HEK293 (cell line): ENCODE measurements around the gene F5.

Source experiments
- CTCF ChIA-PET: fragments of 350-600 bp; formaldehyde crosslinking; extraction: SDS; loops from one replicate; lab custom pipeline; 2021; ENCODE audit warnings: antibody characterized with exemption; lab: Yijun Ruan, JAX
- POLR2A ChIA-PET: fragments of 300-600 bp; formaldehyde crosslinking; extraction: SDS; loops from one replicate; lab custom pipeline; 2020; ENCODE audit warnings: antibody characterized with exemption, inconsistent platforms; lab: Yijun Ruan, JAX
- H3K27ac ChIP-seq: fragments of 200-500 bp; sonication (Bioruptor generic); 2 replicates; pipeline ENCODE4 v1.5.1; 2014; ENCODE audit warnings: low read depth, low read length, control low read depth, inconsistent platforms; ENCODE audit errors: extremely low read depth
- H3K36me3 ChIP-seq, 2 experiments: fragments of 200-500 bp in 1 of 2; sonication (Bioruptor generic) in 1 of 2; 1 replicate in 1 of 2; 2 replicates in 1 of 2; pipeline ENCODE4 v1.5.1; 2014 to 2017; ENCODE audit warnings: inconsistent platforms in 2 of 2, low read length in 2 of 2; ENCODE audit not compliant: control insufficient read depth in 2 of 2, insufficient read depth in 1 of 2
- H3K4me1 ChIP-seq: fragments of 200-500 bp; sonication (Bioruptor generic); 2 replicates; pipeline ENCODE4 v1.5.1; 2014; ENCODE audit warnings: mild to moderate bottlenecking, low read length, inconsistent platforms; ENCODE audit not compliant: control insufficient read depth, insufficient read depth
- H3K4me3 ChIP-seq: 2 replicates; pipeline ENCODE4 v1.5.1; 2011; ENCODE audit warnings: low read depth, mild to moderate bottlenecking, control low read depth, low read length, moderate library complexity
- H3K9me3 ChIP-seq: fragments of 200-500 bp; sonication (Bioruptor generic); 2 replicates; pipeline ENCODE4 v1.5.1; 2014; ENCODE audit warnings: low read depth, low read length, inconsistent platforms; ENCODE audit not compliant: control insufficient read depth, insufficient read depth
- AEBP2 ChIP-seq: fragments of 450-650 bp; formaldehyde crosslinking; IDR thresholded peaks from 2 replicates; pipeline ENCODE4 v1.5.1; 2016; ENCODE audit warnings: missing biosample characterization, missing genetic modification characterization, borderline replicate concordance
- GLIS2 ChIP-seq: fragments of 450-650 bp; formaldehyde crosslinking; IDR thresholded peaks from 2 replicates; pipeline ENCODE4 v1.5.1; 2016; ENCODE audit warnings: missing biosample characterization, missing genetic modification characterization
- MZF1 ChIP-seq: fragments of 450-650 bp; formaldehyde crosslinking; IDR thresholded peaks from 2 replicates; pipeline ENCODE4 v1.5.1; 2017; ENCODE audit warnings: missing biosample characterization, missing genetic modification characterization, borderline replicate concordance
- PRDM10 ChIP-seq: fragments of 450-650 bp; formaldehyde crosslinking; IDR thresholded peaks from 2 replicates; pipeline ENCODE4 v1.5.1; 2016; ENCODE audit warnings: missing biosample characterization, missing genetic modification characterization
- SCRT1 ChIP-seq: fragments of 450-650 bp; formaldehyde crosslinking; IDR thresholded peaks from 2 replicates; pipeline ENCODE4 v1.5.1; 2016; ENCODE audit warnings: missing biosample characterization, missing genetic modification characterization, borderline replicate concordance
- YY2 ChIP-seq: fragments of 450-650 bp; formaldehyde crosslinking; IDR thresholded peaks from 2 replicates; pipeline ENCODE4 v1.5.1; 2016; ENCODE audit warnings: missing biosample characterization, missing genetic modification characterization
- ZBTB20 ChIP-seq: fragments of 450-650 bp; formaldehyde crosslinking; IDR thresholded peaks from 2 replicates; pipeline ENCODE4 v1.5.1; 2016; ENCODE audit warnings: missing biosample characterization, missing genetic modification characterization
- ZBTB44 ChIP-seq: fragments of 450-650 bp; IDR thresholded peaks from 2 replicates; pipeline ENCODE4 v1.5.1; 2018; ENCODE audit warnings: missing biosample characterization, mild to moderate bottlenecking, missing genetic modification characterization
- ZFHX2 ChIP-seq: fragments of 450-650 bp; formaldehyde crosslinking; conservative IDR thresholded peaks from 2 replicates; pipeline ENCODE4 v1.5.1; 2016; ENCODE audit warnings: missing biosample characterization, missing genetic modification characterization
- ZNF114 ChIP-seq: fragments of 450-650 bp; formaldehyde crosslinking; IDR thresholded peaks from 2 replicates; pipeline ENCODE4 v1.5.0; 2017; ENCODE audit warnings: missing biosample characterization, missing genetic modification characterization
- ZNF157 ChIP-seq: fragments of 450-650 bp; formaldehyde crosslinking; IDR thresholded peaks from 2 replicates; pipeline ENCODE4 v1.5.1; 2016; ENCODE audit warnings: missing biosample characterization, missing genetic modification characterization
- ZNF175 ChIP-seq: fragments of 450-650 bp; formaldehyde crosslinking; IDR thresholded peaks from 2 replicates; pipeline ENCODE4 v1.5.1; 2016; ENCODE audit warnings: missing biosample characterization, missing genetic modification characterization
- ZNF2 ChIP-seq: fragments of 450-650 bp; formaldehyde crosslinking; IDR thresholded peaks from 2 replicates; pipeline ENCODE4 v1.5.1; 2016; ENCODE audit warnings: missing biosample characterization, missing genetic modification characterization
- ZNF211 ChIP-seq: fragments of 450-650 bp; formaldehyde crosslinking; IDR thresholded peaks from 2 replicates; pipeline ENCODE4 v1.5.1; 2016; ENCODE audit warnings: low read depth, missing biosample characterization, missing genetic modification characterization
- ZNF239 ChIP-seq: fragments of 450-650 bp; formaldehyde crosslinking; IDR thresholded peaks from 2 replicates; pipeline ENCODE4 v1.5.1; 2016; ENCODE audit warnings: missing biosample characterization, missing genetic modification characterization
- ZNF24 ChIP-seq: fragments of 450-650 bp; formaldehyde crosslinking; IDR thresholded peaks from 2 replicates; pipeline ENCODE4 v1.5.1; 2016; ENCODE audit warnings: missing biosample characterization, missing genetic modification characterization
- ZNF398 ChIP-seq: fragments of 450-650 bp; formaldehyde crosslinking; IDR thresholded peaks from 2 replicates; pipeline ENCODE4 v1.5.1; 2017; ENCODE audit warnings: missing biosample characterization, missing genetic modification characterization
- ZNF521 ChIP-seq: fragments of 450-650 bp; formaldehyde crosslinking; IDR thresholded peaks from 2 replicates; pipeline ENCODE4 v1.5.1; 2017; ENCODE audit warnings: missing biosample characterization, mild to moderate bottlenecking, missing genetic modification characterization
- ZNF580 ChIP-seq: fragments of 450-650 bp; formaldehyde crosslinking; IDR thresholded peaks from 2 replicates; pipeline ENCODE4 v1.5.1; 2016; ENCODE audit warnings: missing biosample characterization, missing genetic modification characterization
- ZNF596 ChIP-seq: fragments of 450-650 bp; IDR thresholded peaks from 2 replicates; pipeline ENCODE4 v1.5.0; 2018; ENCODE audit warnings: missing biosample characterization, mild to moderate bottlenecking, missing genetic modification characterization, moderate library complexity
- ZXDB ChIP-seq: fragments of 450-650 bp; formaldehyde crosslinking; IDR thresholded peaks from 2 replicates; pipeline ENCODE4 v1.5.1; 2016; ENCODE audit warnings: missing biosample characterization, missing genetic modification characterization

F5 gene

GRCh38 chr1:169493251-169493650 is 93.0 kb downstream of the F5 start:
- Histone ChIP-seq H3K4me3 (no peak overlapping the region), H3K36me3 (no peaks in the 10 kb centered on the region)
- no peak for TF ChIP-seq ZFHX2
- TF ChIP-seq ZNF114 (tag by site-specific recombination): no peak
- no peak for TF ChIP-seq YY2 (tag by site-specific recombination)
- TF ChIP-seq ZBTB20 (tag by site-specific recombination): no peak
- TF ChIP-seq ZNF239: no peak
- TF ChIP-seq ZNF398 (tag by site-specific recombination): no peak
- no peak for TF ChIP-seq MZF1 (tag by site-specific recombination)
- TF ChIP-seq ZNF157: no peak
- no peak for TF ChIP-seq ZXDB (tag by site-specific recombination)
- TF ChIP-seq GLIS2 (tag by site-specific recombination): no peak
- TF ChIP-seq ZNF175: no peak
- no peak for TF ChIP-seq ZNF580 (tag by site-specific recombination)
- TF ChIP-seq ZNF596: no peak
- TF ChIP-seq SCRT1: no peak
- no peak for TF ChIP-seq ZNF211
- TF ChIP-seq ZNF24: no peak
- no peak for TF ChIP-seq ZNF521 (tag by site-specific recombination)
- TF ChIP-seq ZNF2 (tag by site-specific recombination): no peak
- TF ChIP-seq PRDM10 (tag by site-specific recombination): no peak
- TF ChIP-seq ZBTB44 (tag by site-specific recombination): no peak
- TF ChIP-seq, all 188 proteins: peak for 0
- Histone ChIP-seq H3K9me3 (no peaks in the 10 kb centered on the region), H3K4me1 (no peaks in the 10 kb centered on the region), H3K27ac (no peak overlapping the region)
- ChIA-PET CTCF (interaction anchor here (1.0 to 1.1 kb wide), 2 partner anchors 14 to 890 kb away, joined by 3 read pairs; no protein-coding TSS in a partner anchor), POLR2A (no interaction called here)

GRCh38 chr1:169491845-169492281 is 94.4 kb downstream of the F5 start:
- no peak overlapping the region for H3K27ac ChIP-seq
- peaks cover 3% of the 10 kb centered on the region; the same call in 1 of the 2 replicates for H3K4me1 ChIP-seq
- POLR2A ChIA-PET: no interaction called here
- CTCF ChIA-PET: interaction anchor here (1.0 kb wide), 1 partner anchor 889 kb away, joined by 3 read pairs; no protein-coding TSS in a partner anchor
- no peaks in the 10 kb centered on the region for H3K36me3 ChIP-seq
- TF ChIP-seq AEBP2 (tag by site-specific recombination): no peak
- 0 out of 2 replicates have a peak, but pooled peaks have one; percentile 20 for TF ChIP-seq ZFHX2
- no peaks in the 10 kb centered on the region for H3K9me3 ChIP-seq
- H3K4me3 ChIP-seq: no peak overlapping the region
